ENCODE data around the gene DNAI4.

- TF ChIP-seq EP300 (IDR thresholded peaks at IDR 0.05) = no peak
- peak; percentile 31 to 35 for TF ChIP-seq POLR2AphosphoS5 (IDR thresholded peaks at IDR 0.05)
- TF ChIP-seq CTCF (IDR thresholded peaks at IDR 0.05) = no peak
- no peak for TF ChIP-seq POLR2A (IDR thresholded peaks at IDR 0.05; ENCODE audit: low read depth)
Measured at GRCh38 chr1:66944330-66945274, 19.9 kb upstream of the DNAI4 start.
